ENCODE measurements around the gene KHDC1. TPM values are rescaled to one million over a fixed set of nuclear protein-coding genes. Genes with fewer than 3 reads are reported as not detected.
A peak's percentile ranks its signal among the peaks of the same experiment; 100 is the strongest.

KHDC1 gene
- total RNA-seq, 1 experiment from 2014 or later: 1.3 TPM

DNA sequence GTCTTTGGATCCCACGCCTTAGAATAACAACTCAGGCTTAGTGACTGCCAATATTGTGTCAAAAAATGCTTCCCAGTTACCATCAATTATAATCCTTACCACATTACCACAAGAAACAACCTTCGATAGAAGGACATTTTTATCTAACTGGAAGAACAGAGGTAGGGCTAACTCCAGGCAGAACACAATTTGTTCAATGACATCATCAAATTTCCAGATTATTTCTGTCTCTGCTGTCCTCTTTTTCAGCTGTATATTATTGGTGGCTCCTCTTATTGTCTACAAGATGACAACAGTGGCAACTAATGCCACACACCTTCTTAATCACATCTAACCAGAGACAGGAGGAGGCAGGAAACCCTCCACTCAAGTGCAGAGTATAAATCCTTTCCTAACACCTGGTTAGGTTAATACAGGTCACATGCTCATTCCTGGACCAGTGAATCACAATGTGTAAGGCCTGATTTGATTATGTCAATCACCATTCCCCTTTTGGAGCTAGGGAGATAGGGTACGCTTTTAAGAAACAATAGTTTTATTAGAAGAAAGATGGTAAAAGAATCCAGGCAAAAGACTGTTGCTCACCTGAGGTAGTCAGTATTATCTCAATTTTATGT lies 55.7 kb downstream of the KHDC1 start:
- ChIA-PET CTCF (no interaction called here), POLR2A (no interaction called here)
- Mint-ChIP-seq H3K4me1 (ENCODE audit: insufficient read depth, unreplicated experiment) (peaks cover 6% of the 10 kb centered on the region), H3K27ac (ENCODE audit: low read depth, unreplicated experiment) (no peak overlapping the region), H3K27me3 (ENCODE audit: insufficient read depth, unreplicated experiment) (no peaks in the 10 kb centered on the region), H3K36me3 (ENCODE audit: insufficient read depth, unreplicated experiment) (no peaks in the 10 kb centered on the region), H3K9me3 (ENCODE audit: unreplicated experiment) (no peaks in the 10 kb centered on the region), H3K4me3 (ENCODE audit: unreplicated experiment) (no peak overlapping the region)
- intact Hi-C loops (cut with micrococcal nuclease): no loop called here
- DNase-seq (ENCODE audit: unreplicated experiment): peak; percentile 3
- TF ChIP-seq, protein P1, sequence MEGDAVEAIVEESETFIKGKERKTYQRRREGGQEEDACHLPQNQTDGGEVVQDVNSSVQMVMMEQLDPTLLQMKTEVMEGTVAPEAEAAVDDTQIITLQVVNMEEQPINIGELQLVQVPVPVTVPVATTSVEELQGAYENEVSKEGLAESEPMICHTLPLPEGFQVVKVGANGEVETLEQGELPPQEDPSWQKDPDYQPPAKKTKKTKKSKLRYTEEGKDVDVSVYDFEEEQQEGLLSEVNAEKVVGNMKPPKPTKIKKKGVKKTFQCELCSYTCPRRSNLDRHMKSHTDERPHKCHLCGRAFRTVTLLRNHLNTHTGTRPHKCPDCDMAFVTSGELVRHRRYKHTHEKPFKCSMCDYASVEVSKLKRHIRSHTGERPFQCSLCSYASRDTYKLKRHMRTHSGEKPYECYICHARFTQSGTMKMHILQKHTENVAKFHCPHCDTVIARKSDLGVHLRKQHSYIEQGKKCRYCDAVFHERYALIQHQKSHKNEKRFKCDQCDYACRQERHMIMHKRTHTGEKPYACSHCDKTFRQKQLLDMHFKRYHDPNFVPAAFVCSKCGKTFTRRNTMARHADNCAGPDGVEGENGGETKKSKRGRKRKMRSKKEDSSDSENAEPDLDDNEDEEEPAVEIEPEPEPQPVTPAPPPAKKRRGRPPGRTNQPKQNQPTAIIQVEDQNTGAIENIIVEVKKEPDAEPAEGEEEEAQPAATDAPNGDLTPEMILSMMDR (IDR thresholded peaks at IDR 0.05; ENCODE audit: unreplicated experiment): no peak
- BruUV-seq (replicated peaks): no TSS peak

DNA sequence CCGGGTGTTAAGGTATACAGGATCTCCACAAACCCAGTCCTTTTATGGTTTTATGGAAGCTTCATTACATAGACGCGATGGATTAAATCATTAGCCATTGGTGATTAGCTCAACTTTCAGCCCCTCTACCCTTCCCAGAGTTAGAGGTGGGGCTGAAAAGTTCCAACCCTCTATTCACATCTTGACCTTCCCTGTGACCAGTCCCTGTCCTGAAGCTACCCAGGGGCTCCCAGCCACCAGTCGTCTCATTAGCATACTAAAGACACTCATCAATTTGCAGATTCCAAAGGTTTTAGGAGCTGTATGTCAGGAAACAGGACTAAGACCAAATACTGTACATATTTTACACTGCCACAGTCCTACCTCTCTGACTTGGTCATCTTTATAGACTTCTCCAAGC lies 58.7 kb downstream of the KHDC1 start:
- Mint-ChIP-seq H3K27ac (ENCODE audit: low read depth, unreplicated experiment) (no peak overlapping the region), H3K9me3 (ENCODE audit: unreplicated experiment) (no peaks in the 10 kb centered on the region), H3K4me3 (ENCODE audit: unreplicated experiment) (no peak overlapping the region), H3K27me3 (ENCODE audit: insufficient read depth, unreplicated experiment) (no peaks in the 10 kb centered on the region), H3K4me1 (ENCODE audit: insufficient read depth, unreplicated experiment) (peaks cover 11% of the 10 kb centered on the region), H3K36me3 (ENCODE audit: insufficient read depth, unreplicated experiment) (no peaks in the 10 kb centered on the region)
- DNase-seq (ENCODE audit: unreplicated experiment): no peak
- ChIA-PET CTCF (interaction anchor here (0.6 to 1.7 kb wide), 9 partner anchors 10 to 581 kb away, joined by 3 to 7 read pairs (median 4); no protein-coding TSS in a partner anchor), POLR2A (interaction anchor here (1.3 kb wide), 1 partner anchor 32 kb away, joined by 4 read pairs; no protein-coding TSS in a partner anchor)
- TF ChIP-seq, protein P1 (IDR thresholded peaks at IDR 0.05; ENCODE audit: unreplicated experiment): no peak
- intact Hi-C loops (cut with micrococcal nuclease): no loop called here
- BruUV-seq (replicated peaks): no TSS peak

DNA sequence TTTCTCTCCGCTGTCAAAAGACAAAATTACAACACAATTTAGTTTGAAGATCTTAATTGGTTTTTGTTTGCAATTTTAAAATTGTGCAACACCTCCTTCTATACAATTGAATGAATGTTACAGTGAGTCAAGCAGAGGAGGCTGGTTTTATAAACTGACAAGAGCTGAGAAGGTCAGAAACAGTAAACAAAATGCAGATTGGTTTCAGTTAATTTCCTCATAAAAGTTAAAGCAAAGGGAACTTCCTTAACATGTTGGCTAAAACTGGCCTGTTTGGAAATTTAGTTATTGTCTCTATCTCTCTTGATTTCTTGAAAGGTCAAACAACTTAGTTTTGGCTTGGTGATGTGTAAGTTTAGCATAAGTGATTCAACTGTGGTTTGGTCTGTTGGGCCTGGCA lies 59.9 kb downstream of the KHDC1 start:
- TF ChIP-seq, protein P1 (IDR thresholded peaks at IDR 0.05; ENCODE audit: unreplicated experiment): no peak
- CTCF ChIA-PET: interaction anchor here (0.9 to 1.7 kb wide), 4 partner anchors 11 to 587 kb away, joined by 4 to 7 read pairs (median 4); no protein-coding TSS in a partner anchor
- H3K27me3 Mint-ChIP-seq (ENCODE audit: insufficient read depth, unreplicated experiment): no peaks in the 10 kb centered on the region
- no peak overlapping the region for H3K27ac Mint-ChIP-seq (ENCODE audit: low read depth, unreplicated experiment)
- peak; percentile 7 for DNase-seq (ENCODE audit: unreplicated experiment)
- BruUV-seq (replicated peaks): no TSS peak
- intact Hi-C loops (cut with micrococcal nuclease): no loop called here
- H3K4me1 Mint-ChIP-seq (ENCODE audit: insufficient read depth, unreplicated experiment): peaks cover 11% of the 10 kb centered on the region
- POLR2A ChIA-PET: interaction anchor here (1.3 kb wide), 1 partner anchor 33 kb away, joined by 4 read pairs; no protein-coding TSS in a partner anchor
- no peaks in the 10 kb centered on the region for H3K36me3 Mint-ChIP-seq (ENCODE audit: insufficient read depth, unreplicated experiment)
- no peak overlapping the region for H3K4me3 Mint-ChIP-seq (ENCODE audit: unreplicated experiment)
- no peaks in the 10 kb centered on the region for H3K9me3 Mint-ChIP-seq (ENCODE audit: unreplicated experiment)

DNA sequence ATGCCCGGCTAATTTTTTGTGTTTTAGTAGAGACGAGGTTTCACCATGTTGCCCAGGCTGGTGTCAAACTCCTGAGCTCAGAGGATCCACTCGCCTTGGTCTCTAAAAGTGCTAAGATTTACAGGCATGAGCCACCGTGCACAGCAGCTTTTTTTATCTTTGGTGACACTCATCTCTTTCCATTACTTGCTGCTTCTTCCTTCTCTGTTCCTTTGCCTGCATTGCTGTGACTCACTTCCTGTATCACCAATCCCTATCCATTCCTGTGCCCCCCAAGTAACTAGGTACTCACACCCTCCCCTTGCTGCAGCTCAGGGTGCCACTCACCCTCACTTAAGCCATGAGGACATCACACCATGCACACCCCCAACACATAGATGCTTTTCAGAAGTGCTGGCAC lies 62.3 kb downstream of the KHDC1 start:
- BruUV-seq (replicated peaks): no TSS peak
- POLR2A ChIA-PET: no interaction called here
- no peak for DNase-seq (ENCODE audit: unreplicated experiment)
- H3K36me3 Mint-ChIP-seq (ENCODE audit: insufficient read depth, unreplicated experiment): no peaks in the 10 kb centered on the region
- H3K4me3 Mint-ChIP-seq (ENCODE audit: unreplicated experiment): no peak overlapping the region
- no peaks in the 10 kb centered on the region for H3K27me3 Mint-ChIP-seq (ENCODE audit: insufficient read depth, unreplicated experiment)
- intact Hi-C loops (cut with micrococcal nuclease): no loop called here
- CTCF ChIA-PET: interaction anchor here (0.6 to 1.3 kb wide), 3 partner anchors 14 to 737 kb away, joined by 3 to 7 read pairs (median 5); no protein-coding TSS in a partner anchor
- TF ChIP-seq, protein P1 (IDR thresholded peaks at IDR 0.05; ENCODE audit: unreplicated experiment): no peak
- H3K27ac Mint-ChIP-seq (ENCODE audit: low read depth, unreplicated experiment): no peak overlapping the region
- H3K4me1 Mint-ChIP-seq (ENCODE audit: insufficient read depth, unreplicated experiment): peaks cover 6% of the 10 kb centered on the region
- no peaks in the 10 kb centered on the region for H3K9me3 Mint-ChIP-seq (ENCODE audit: unreplicated experiment)

Measured in MCF 10A (cell line).